Suprapubic skin (tissue), 4 donors: ENCODE results near the gene PTGES3L. TPM values are rescaled to one million over a fixed set of nuclear protein-coding genes. Genes with fewer than 3 reads are reported as not detected.
"Not testable (repeated sequence)": the region's sequence is repeated elsewhere in the genome, so short reads cannot be mapped to it uniquely, and the experiment has no call there.

ENCODE experiments used
- DNase-seq, 2 donors: peaks; one replicate each; pipeline ENCODE4 v3.0.0-alpha.2; 2019; ENCODE audit warnings: low spot score in 2 of 2
- H3K27ac ChIP-seq: fragments of 200-600 bp; sonication (generic); one replicate; pipeline ENCODE4 v1.5.1; 2019
- H3K27me3 ChIP-seq: fragments of 200-600 bp; sonication (generic); one replicate; pipeline ENCODE4 v1.5.1; 2019
- H3K36me3 ChIP-seq: fragments of 200-600 bp; sonication (generic); one replicate; pipeline ENCODE4 v1.5.1; 2019
- H3K4me1 ChIP-seq: fragments of 200-600 bp; sonication (generic); one replicate; pipeline ENCODE4 v1.5.1; 2019
- H3K4me3 ChIP-seq: fragments of 200-600 bp; sonication (generic); one replicate; pipeline ENCODE4 v1.5.1; 2019; ENCODE audit warnings: mild to moderate bottlenecking
- H3K9me3 ChIP-seq: fragments of 200-600 bp; sonication (generic); one replicate; pipeline ENCODE4 v1.5.1; 2019
- CTCF ChIP-seq, 2 donors: fragments of 200-600 bp in 1 of 2; fragments of 450-650 bp in 1 of 2; sonication (generic) in 1 of 2; IDR thresholded peaks; one replicate each; pipeline ENCODE4 v1.5.1; 2016 to 2019; ENCODE audit warnings: antibody characterized with exemption in 2 of 2, mild to moderate bottlenecking in 1 of 2, moderate library complexity in 1 of 2
- EP300 ChIP-seq: sonication (generic); formaldehyde crosslinking; IDR thresholded peaks from one replicate; pipeline ENCODE4 v1.6.1; 2017; ENCODE audit warnings: antibody characterized with exemption
- POLR2A ChIP-seq, 2 donors: fragments of 450-650 bp; IDR thresholded peaks; one replicate each; pipeline ENCODE4 v1.6.1; 2017; ENCODE audit warnings: antibody characterized with exemption in 2 of 2, mild to moderate bottlenecking in 2 of 2, moderate library complexity in 2 of 2
- POLR2AphosphoS5 ChIP-seq, 3 donors: sonication (generic); formaldehyde crosslinking; IDR thresholded peaks; one replicate each; pipeline ENCODE4 v1.6.1; 2017; ENCODE audit warnings: antibody characterized with exemption in 3 of 3
- WGBS: methylation state at CpG from one replicate; pipeline ENCODE4 v1.1.5; 2018; 5-methylcytosine and 5-hydroxymethylcytosine counted together
- total RNA-seq, 4 donors: library from RNA; depleted of rRNA; stranded (reverse); fragments of >200 nt; gene quantifications; one replicate each; pipeline ENCODE4 v1.1.0, GENCODE V29; 2016

The PTGES3L gene
- total RNA-seq, 4 donors from 2014 or later: 0.44 to 0.48 TPM; not detected in 2

GRCh38 chr17:42989141-42989540 is 9.3 kb upstream of the PTGES3L start:
- H3K27ac ChIP-seq: no peak overlapping the region
- no peak overlapping the region for H3K4me3 ChIP-seq
- H3K27me3 ChIP-seq: no peaks in the 10 kb centered on the region
- H3K36me3 ChIP-seq: peaks cover 87% of the 10 kb centered on the region
- DNase-seq: no peak
- WGBS: 93% methylated on average over 5 of the region's 5 CpGs
- H3K9me3 ChIP-seq: no peaks in the 10 kb centered on the region
- TF ChIP-seq POLR2A (IDR thresholded peaks at IDR 0.05) (no peak), EP300 (no peak), CTCF (IDR thresholded peaks at IDR 0.05) (no peak), POLR2AphosphoS5 (IDR thresholded peaks at IDR 0.05) (no peak)
- H3K4me1 ChIP-seq: peaks cover 3% of the 10 kb centered on the region

GRCh38 chr17:42985225-42985624 is 5.3 kb upstream of the PTGES3L start:
- WGBS: 75% methylated on average over 1 of the region's 1 CpG
- H3K27ac ChIP-seq: no peak overlapping the region
- no peak overlapping the region for H3K4me3 ChIP-seq
- DNase-seq: no peak
- peaks cover 50% of the 10 kb centered on the region for H3K36me3 ChIP-seq
- no peaks in the 10 kb centered on the region for H3K27me3 ChIP-seq
- peaks cover 18% of the 10 kb centered on the region for H3K4me1 ChIP-seq
- H3K9me3 ChIP-seq: no peaks in the 10 kb centered on the region
- TF ChIP-seq POLR2A (IDR thresholded peaks at IDR 0.05) (no peak), POLR2AphosphoS5 (IDR thresholded peaks at IDR 0.05) (no peak), EP300 (no peak), CTCF (IDR thresholded peaks at IDR 0.05) (no peak)

- H3K4me1 ChIP-seq: peaks cover 24% of the 10 kb centered on the region
Measured at GRCh38 chr17:42982266-42982665, 2.4 kb upstream of the PTGES3L start.

GRCh38 chr17:42980766-42981397 is 1.0 kb upstream of the PTGES3L start:
- no peak for DNase-seq
- no peaks in the 10 kb centered on the region for H3K9me3 ChIP-seq
- peaks cover 6% of the 10 kb centered on the region for H3K36me3 ChIP-seq
- H3K4me1 ChIP-seq: peaks cover 24% of the 10 kb centered on the region
- peak overlapping the region; percentile 63 for H3K4me3 ChIP-seq
- TF ChIP-seq POLR2A (IDR thresholded peaks at IDR 0.05) (no peak), EP300 (no peak), CTCF (IDR thresholded peaks at IDR 0.05) (peak in 1 of 2 donors; percentile 28)
- peak overlapping the region; percentile 67 for H3K27ac ChIP-seq
- under 1% methylated on average over 32 of the region's 67 CpGs for WGBS
- H3K27me3 ChIP-seq: no peaks in the 10 kb centered on the region

More at GRCh38 chr17:42982266-42982665, 2.4 kb upstream of the PTGES3L start:
- TF ChIP-seq POLR2A (IDR thresholded peaks at IDR 0.05): no peak
- no peak for TF ChIP-seq CTCF (IDR thresholded peaks at IDR 0.05)
- no peak for TF ChIP-seq EP300
- TF ChIP-seq POLR2AphosphoS5 (IDR thresholded peaks at IDR 0.05): no peak
- Histone ChIP-seq H3K27me3 (no peaks in the 10 kb centered on the region), H3K9me3 (no peaks in the 10 kb centered on the region), H3K27ac (no peak overlapping the region), H3K36me3 (peaks cover 20% of the 10 kb centered on the region), H3K4me3 (no peak overlapping the region)
- no peak for DNase-seq

GRCh38 chr17:42980274-42980765 is 440 bp upstream of the PTGES3L start, which contains the start of gene RUNDC1:
RUNDC1 (plus strand) TSS chr17:42980565; CDS start chr17:42980577, 12 bp downstream.
- no peaks in the 10 kb centered on the region for H3K9me3 ChIP-seq
- H3K36me3 ChIP-seq: peaks cover 4% of the 10 kb centered on the region
- no peaks in the 10 kb centered on the region for H3K27me3 ChIP-seq
- TF ChIP-seq CTCF (IDR thresholded peaks at IDR 0.05) (no peak), POLR2A (IDR thresholded peaks at IDR 0.05) (no peak), POLR2AphosphoS5 (IDR thresholded peaks at IDR 0.05) (peak in 2 of 3 donors; percentile 6 to 60), EP300 (no peak)
- peak; percentile 96 to 97 for DNase-seq
- H3K27ac ChIP-seq: peak within 1 kb of the TSS; percentile 67
- WGBS: under 1% methylated on average over 19 of the region's 39 CpGs
- H3K4me1 ChIP-seq: peaks cover 24% of the 10 kb centered on the region
- H3K4me3 ChIP-seq: peak within 1 kb of the TSS; percentile 63

GRCh38 chr17:42975701-42976100 is 4.2 kb downstream of the PTGES3L start:
- WGBS: 88% methylated on average over 16 of the region's 16 CpGs

More at GRCh38 chr17:42975701-42976100, 4.2 kb downstream of the PTGES3L start:
- not testable (repeated sequence) for H3K27ac ChIP-seq, H3K4me3 ChIP-seq, H3K9me3 ChIP-seq, H3K36me3 ChIP-seq, DNase-seq, H3K27me3 ChIP-seq, H3K4me1 ChIP-seq
